ENCODE results near the gene P3H4.
"Not testable (repeated sequence)": the region's sequence is repeated elsewhere in the genome, so short reads cannot be mapped to it uniquely, and the experiment has no call there.

Gene P3H4, protein sequence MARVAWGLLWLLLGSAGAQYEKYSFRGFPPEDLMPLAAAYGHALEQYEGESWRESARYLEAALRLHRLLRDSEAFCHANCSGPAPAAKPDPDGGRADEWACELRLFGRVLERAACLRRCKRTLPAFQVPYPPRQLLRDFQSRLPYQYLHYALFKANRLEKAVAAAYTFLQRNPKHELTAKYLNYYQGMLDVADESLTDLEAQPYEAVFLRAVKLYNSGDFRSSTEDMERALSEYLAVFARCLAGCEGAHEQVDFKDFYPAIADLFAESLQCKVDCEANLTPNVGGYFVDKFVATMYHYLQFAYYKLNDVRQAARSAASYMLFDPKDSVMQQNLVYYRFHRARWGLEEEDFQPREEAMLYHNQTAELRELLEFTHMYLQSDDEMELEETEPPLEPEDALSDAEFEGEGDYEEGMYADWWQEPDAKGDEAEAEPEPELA

DNA sequence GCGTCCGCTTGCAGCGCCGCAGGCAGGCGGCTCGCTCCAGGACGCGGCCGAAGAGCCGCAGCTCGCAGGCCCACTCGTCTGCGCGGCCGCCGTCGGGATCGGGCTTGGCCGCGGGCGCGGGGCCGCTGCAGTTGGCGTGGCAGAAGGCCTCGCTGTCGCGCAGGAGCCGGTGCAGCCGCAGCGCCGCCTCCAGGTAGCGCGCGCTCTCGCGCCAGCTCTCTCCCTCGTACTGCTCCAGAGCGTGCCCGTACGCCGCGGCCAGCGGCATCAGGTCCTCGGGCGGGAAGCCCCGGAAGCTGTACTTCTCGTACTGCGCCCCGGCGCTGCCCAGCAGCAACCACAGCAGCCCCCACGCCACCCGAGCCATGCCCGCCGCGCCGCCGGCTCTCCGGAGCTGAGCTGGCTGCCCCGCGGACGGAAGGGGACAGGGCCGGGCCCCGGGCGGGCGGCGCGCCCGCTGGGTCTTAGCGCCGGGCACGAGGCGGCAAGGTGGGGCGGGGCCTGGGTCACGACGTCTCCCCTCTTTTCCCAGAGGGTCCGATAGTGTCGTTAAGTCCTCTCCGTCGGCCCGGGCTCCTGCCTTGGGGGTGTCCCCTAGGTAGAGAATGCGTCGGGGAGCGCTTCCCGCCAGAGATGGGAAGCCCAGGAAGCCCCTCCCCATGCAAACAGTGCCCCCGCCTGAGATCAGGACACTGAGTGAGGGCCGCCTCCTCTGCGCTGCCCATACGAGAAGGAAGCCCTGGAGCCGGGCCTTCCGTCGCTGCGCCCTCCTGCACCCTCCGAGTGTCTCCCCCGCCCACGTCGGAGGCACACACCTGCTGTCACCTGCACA, at the start of gene P3H4:
P3H4 (minus strand) TSS at position 401 of the 832 bp plus-strand sequence; CDS start at position 367, 34 bp downstream.
- peak; percentile 68 for DNase-seq

DNA sequence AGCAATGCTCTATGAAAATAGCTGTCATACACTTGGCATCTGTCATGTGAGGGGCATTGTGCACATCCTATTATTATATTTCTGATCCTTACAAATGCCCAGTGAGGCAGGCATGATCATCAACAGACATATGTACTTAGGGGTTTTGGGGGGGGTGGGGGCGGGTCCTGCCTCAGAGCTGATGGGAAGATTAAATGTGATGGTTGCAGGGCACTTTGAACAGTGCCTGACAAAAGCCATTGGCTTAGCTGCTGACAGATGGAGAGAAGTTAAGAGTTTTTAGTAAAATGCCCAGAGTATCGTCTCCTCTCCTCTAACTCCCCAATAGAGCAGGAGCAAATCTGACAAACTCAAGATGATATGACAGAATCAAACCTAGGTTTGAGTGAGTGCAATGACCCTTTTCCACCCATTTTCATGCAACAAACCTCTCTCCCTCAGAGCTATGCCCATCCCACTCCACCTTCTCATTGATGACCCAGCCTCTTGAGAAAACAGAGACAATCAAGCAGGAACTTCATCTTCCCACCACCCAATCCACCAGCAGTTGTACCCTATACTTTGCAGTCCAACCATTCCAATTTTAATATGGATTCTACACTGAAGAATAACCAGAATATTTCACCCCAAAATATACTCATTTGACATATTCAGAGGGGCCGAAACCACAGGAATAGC, 48.6 kb upstream of the P3H4 start:
- DNase-seq = no peak

DNA sequence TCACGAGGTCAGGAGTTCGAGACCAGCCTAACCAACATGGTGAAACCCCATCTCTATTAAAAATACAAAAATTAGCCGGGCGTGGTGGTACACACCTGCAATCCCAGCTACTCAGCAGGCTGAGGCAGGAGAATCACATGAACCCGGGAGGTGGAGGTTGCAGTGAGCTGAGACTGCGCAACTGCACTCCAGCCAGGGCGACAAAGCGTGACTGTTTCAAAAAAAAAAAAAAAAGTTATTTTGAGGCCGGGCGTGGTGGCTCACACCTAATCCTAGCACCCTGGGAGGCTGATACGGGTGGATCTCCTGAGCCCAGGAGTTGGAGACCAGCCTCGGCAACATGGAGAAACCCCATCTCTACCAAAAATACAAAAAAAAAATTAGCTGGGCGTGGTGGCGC, 39.6 kb upstream of the P3H4 start:
- not testable (repeated sequence) for DNase-seq

DNA sequence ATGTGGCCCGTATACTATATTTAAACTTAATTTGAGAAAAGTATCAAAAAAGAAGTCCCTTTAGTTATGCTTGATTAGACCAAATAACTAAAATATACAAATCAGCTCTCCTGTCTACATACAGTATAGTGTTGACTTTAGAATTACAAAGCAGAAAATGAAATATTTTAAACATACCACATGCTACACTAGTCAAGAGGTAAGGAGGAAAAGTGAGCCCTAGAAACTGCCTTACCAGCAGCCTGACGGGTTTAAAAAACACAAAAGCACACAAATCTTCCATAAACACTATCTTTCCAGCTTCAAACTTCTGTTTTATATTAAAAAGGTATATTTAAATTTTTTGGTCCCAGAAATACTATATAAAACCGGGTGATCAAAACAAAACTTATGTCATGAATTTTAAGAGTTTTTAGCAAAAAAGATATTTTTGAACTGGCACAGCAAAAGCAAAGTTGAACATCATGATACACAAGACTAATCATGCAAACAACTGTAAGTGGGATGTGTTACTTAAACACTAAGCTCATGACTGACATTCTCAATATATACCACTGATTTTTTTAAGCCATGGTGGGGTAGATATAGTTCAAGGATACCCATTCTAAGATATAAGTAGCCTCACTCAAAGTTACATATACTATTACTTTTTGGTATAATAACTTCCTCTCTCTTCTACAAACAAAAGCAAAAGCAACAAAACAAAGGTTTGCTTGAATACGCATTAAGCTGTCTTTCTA, 37.7 kb upstream of the P3H4 start:
- DNase-seq = no peak

DNA sequence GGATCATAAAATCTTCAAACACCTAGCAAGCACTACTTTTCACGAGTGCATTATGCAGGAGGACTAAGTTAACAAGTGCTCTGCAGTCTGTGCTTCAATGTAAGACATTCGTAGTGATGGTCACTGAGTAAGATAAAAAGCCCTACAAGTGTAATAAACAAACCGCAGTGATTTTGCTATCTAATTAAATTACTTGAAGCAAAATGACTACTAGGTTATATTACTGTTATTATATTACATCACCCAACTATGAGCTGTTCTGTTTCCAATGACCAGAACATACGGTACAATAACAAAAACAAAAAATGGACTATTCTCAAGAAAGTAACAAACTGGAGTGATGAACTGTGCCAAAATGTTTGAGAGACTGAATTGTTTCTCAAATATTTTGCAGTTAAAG, 37.0 kb upstream of the P3H4 start:
- no peak for DNase-seq

DNA sequence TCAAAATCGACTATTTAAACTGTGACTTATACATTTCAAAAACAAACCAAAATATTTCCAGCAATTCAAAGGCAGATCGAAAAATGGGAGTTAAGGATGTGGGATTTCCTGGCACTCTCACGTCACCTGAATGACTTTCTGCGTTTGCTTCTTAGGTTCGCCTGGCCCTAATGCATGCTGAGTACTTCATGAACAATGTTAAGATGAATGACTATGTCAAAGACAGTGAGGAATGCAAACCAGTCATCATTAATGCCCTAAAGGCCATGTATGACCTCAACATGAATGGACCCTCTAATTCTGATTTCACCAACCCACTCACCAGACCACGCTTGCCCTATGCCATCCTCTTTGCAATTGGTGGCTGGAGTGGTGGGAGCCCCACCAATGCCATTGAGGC, 33.2 kb upstream of the P3H4 start:
- no peak for DNase-seq

DNA sequence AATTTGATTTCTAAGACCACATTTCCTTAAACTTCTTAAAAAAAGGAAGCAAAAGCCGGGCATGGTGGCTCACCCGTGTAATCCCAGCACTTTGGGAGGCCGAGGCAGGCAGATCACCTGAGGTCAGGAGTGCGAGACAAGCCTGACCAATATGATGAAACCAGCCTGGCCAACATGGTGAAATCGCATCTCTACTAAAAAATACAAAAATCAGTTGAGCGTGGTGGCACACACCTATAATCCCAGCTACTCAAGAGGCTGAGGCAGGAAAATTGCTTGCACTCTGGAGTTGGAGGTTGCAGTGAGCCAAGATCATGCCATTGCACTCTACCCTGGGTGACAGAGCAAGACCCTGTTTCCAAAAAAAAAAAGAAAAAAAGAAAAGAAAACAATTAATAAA, 29.0 kb upstream of the P3H4 start:
- DNase-seq = not testable (repeated sequence)

DNA sequence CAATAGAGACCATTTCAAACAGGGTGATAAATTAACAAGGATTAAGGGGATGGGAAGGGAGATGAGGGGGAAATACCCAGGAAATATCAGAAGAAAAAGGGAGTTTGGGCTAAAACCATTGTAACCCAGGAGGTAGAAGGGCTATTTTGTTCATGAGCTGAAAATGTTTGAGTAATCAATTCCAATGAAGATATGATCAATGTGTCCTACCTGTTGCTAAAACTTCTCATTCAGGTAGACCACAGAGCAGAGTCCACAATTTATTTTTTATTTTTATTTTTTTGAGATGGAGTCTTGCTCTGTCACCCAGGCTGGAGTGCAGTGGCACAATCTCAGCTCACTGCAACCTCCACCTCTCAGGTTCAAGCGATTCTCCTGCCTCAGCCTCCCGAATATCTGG, 27.7 kb upstream of the P3H4 start:
- DNase-seq = not testable (repeated sequence)

DNA sequence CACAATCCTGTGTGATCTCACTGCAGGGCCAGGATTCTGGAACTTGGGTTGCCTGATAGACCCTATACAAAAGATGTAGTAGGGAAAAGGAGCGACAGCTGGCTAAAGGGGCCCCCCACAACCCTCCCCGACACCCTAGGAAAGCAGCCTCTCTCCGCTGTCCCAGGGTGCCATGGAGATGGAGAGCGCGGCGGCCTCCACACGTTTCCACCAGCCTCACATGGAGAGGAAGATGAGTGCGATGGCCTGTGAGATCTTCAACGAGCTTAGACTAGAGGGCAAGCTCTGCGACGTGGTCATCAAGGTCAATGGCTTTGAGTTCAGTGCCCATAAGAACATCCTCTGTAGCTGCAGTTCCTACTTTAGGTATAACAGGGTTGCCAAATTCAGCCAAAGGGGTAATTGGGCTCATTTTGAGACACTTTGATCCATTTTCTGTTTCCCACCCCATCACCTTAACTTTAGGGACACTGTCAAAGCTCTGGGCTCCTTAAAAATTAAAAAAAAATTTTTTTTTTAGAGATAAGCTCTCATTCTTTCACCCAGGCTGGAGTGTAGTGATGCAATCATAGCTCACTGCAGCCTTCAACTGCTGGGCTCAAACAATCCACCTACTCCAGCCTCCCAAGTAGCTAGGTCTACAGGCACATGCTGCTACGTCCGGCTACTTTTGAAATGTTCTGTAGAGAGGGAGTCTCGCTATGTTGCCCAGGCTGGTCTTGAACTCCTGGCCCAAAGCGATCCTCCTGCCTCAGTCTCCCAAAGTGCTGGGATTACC, 26.2 kb upstream of the P3H4 start, which contains the start of gene KLHL10:
KLHL10 (plus strand) TSS at position 65 of the 778 bp plus-strand sequence; CDS start at position 173, 108 bp downstream.
- DNase-seq = no peak

DNA sequence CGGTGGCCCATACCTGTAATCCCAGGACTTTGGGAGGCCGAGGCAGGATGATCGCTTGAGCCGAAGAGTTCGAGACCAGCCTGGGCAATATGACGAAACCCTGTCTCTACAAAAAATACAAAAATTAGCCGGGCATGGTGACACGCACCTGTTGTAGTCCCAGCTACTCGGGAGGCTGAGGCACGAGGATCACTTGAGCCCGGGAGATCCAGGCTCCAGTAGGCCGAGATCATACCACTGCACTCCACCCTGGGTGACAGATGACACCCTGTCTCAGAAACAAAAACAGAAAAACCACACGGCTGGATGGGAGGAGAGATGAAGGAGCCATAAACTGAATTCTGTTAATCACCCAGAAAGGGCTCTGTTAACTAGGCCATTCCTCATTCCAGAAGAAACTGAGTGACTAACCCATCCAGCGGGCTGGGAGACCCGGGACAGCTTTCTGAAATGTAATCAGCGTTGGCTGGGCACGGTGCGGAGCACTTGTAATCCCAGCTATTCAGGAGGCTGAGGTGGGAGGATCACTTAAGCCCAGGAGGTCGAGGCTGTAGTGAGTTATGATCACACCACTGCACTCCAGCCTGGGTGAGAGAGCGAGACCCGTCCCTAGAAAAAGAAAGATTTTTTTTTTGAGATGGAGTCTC, 24.9 kb upstream of the P3H4 start:
- DNase-seq = no peak

DNA sequence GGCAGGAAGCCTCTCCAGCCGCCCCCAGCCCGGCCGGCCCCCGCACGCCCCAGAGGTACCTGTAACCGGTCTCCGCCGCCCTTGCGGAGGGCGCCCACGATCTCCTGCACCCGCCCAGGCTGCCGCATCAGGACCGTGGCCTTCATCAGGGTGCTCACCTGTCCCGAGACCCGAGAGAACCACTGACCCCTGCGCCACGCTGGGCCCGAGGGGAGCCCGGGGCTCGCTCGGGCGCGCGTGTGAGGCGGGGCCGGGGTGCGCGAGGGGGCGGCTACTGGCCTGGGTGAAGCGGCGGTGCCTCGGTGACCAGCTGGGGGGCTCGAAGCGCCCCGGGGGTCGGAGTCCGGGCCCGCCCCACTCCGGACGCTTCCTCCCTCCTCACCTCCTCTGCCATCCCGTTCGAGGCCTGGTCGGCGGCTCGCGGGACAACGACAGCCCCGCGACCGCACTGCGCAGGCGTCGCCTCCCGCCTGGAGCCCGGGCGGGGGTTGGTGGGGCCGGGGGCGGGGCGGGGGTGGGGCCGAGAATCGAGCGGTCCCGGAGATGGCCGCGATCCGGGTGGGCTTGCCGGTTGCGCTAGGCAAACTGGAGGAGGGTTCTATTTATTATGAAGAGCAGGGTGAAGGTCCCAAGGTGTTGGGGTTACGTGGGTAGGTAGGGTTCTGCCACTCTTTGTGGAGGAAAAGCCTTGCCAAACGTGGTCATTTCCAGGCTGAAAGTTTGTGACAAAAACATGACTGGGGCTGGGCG, 24.2 kb upstream of the P3H4 start, which contains the start of gene NT5C3B:
NT5C3B (minus strand) TSS at position 433 of the 750 bp plus-strand sequence; CDS start at position 394, 39 bp downstream.
- DNase-seq = peak; percentile 45

DNA sequence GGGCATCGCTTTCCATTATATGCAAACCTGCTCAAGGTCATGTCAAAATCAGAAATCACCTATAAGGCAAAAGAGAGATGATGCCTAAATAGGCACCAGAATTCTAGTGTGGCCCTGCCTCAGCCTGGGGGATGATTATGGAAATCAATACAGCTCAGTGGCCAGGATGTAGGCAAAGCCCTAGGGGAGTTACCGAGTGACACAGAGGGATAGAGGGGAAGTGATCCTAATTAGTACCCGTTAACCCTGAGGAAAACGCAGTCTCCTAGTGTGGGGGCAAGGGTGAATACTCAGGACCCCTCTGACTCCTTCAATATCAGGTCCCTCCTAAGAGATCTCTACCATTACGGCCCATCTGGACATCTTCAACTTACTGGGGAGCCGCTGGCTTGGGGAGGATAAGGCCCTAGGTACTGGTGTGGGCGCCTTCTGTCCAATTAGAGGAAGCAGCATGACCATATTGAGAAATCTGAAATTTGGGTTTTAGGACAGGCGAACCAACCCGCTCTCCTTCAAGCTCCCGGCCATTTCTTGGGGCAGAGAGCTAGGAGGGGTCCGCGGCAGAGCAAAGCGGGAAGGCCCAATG, 23.6 kb upstream of the P3H4 start:
- DNase-seq = no peak

DNA sequence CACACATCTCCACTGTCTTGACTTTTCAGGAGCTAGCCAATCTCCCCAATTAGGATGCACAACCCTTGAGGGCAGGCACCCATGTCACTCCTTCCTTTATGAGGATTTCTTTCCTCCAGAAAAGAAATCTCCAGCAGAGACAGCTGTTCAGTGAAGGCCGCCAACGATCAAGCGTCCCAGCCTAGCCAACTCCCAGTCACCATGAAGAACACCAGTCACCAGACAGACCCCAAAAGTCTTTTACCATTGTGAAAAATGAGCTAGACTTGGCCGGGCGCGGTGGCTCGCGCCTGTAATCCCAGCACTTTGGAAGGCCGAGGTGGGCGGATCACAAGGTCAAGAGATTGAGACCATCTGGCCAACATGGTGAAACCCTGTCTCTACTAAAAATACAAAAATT, 18.2 kb upstream of the P3H4 start:
- not testable (repeated sequence) for DNase-seq

DNA sequence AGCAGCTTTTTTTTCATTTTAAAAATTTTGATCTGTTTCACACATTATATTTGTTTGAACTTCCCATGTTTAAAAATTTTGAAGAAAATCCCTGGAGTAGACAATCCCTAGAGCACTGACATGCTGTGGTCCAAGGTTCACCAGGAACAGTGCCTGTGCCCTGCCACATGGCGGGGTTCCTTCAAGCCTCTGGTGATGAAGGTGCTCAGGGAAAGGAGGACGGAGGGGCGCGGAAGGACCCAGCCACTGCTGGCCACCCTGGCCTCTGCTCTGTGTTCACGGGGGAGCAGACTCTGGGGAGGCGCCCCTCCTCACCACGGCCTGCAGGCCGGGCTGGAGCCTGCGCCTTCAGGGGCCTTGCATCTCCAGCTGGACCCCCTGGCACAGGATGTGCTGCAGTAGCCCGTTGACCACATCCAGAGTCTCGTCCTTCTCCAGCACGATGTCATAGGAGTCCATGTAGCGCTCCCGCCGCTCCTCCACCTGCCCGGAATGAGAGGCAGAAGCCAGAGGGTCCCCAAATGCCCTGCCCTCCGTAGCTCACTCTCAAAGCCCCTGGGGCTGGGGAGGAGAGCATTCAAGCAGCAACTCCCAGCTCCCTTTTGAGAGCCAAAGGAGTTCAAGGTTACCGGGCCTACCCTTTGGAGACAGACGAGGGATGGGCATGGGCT, 13.6 kb upstream of the P3H4 start:
- no peak for DNase-seq

DNA sequence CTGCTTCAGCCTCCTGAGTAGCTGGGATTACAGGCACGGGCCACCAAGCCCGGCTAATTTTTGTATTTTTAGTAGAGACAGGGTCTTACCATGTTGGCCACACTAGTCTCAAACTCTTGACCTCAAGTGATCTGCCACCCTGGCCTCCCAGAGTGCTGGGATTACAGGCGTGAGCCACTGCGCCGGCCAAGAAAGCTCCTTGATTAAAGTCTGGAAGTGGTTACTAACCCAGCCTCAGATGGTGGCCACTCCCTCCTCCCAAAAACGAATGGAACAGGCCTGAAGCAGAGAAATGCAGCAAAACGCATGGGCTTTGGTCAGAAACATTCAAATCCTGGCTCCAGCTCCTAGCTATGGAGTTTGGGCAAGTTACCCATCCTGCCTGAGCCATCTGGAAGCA, 12.3 kb upstream of the P3H4 start:
- DNase-seq = no peak

DNA sequence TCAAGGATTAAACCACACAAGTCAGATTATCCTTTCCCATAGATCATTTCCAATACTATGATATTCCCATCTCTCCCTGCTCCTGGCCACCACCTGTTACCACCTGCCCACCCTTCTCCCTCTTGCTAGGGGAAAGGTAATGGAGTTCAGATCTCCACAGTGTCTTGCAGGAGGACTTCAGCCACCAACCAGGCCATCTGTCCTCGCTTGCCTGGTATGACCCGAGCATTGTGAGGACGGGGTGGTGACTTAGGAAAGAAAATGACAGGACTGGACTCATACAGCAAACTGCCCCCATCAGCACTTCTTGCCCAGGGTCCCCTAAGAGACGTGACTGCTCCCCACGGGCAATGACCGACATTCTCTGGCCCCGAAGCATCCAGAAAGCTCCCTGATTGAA, 11.8 kb upstream of the P3H4 start:
- no peak for DNase-seq

DNA sequence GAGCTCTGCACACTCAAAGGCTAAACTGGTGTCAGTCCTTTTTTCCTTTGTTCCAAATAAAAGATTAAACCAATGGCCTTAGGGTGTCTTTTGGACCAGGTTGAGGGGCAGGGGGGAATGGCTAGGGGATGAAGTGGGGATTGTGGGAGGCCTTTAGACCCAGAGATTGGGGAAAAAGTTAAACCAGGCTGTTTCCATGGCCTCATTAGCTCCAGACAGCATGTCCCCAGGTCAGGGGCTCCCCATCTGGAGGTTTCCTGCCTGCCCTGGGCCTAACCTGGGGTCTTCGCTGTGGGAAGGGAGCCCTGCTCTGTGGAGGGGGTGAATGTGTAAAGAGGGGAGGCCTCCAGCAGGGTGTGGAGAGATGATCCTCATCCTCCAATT, 11.4 kb upstream of the P3H4 start:
- no peak for DNase-seq

DNA sequence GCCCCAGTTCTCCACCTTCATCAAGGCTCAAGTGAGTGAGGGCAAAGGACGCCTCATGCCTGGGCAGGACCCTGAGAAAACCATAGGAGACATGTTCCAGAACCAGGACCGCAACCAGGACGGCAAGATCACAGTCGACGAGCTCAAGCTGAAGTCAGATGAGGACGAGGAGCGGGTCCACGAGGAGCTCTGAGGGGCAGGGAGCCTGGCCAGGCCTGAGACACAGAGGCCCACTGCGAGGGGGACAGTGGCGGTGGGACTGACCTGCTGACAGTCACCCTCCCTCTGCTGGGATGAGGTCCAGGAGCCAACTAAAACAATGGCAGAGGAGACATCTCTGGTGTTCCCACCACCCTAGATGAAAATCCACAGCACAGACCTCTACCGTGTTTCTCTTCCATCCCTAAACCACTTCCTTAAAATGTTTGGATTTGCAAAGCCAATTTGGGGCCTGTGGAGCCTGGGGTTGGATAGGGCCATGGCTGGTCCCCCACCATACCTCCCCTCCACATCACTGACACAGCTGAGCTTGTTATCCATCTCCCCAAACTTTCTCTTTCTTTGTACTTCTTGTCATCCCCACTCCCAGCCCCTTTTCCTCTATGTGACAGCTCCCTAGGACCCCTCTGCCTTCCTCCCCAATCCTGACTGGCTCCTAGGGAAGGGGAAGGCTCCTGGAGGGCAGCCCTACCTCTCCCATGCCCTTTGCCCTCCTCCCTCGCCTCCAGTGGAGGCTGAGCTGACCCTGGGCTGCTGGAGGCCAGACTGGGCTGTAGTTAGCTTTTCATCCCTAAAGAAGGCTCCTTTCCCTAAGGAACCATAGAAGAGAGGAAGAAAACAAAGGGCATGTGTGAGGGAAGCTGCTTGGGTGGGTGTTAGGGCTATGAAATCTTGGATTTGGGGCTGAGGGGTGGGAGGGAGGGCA, 10.7 kb upstream of the P3H4 start:
- no peak for DNase-seq

Measured in CD4-positive, alpha-beta T cell treated with Interferon gamma for 1 hour (primary cell).